WTC11 (cell line): ENCODE measurements around the gene ALS2. TPM values are rescaled to one million over a fixed set of nuclear protein-coding genes. Genes with fewer than 3 reads are reported as not detected.

Source experiments
- ATAC-seq: fragments of 200-7000 bp; cut with Tn5 transposase; 2 replicates; pipeline ENCODE4 v1.10.0; 2021; ENCODE audit warnings: mild to moderate bottlenecking, moderate library complexity
- CTCF ChIA-PET: fragments of 300-600 bp; sonication (Branson Sonifier 250); formaldehyde crosslinking; loops from one replicate; lab custom pipeline; 2021; ENCODE audit warnings: antibody characterized with exemption; lab: Charles Lee
- POLR2A ChIA-PET: fragments of 350-600 bp; sonication (Branson Sonifier 250); formaldehyde crosslinking; loops from one replicate; lab custom pipeline; 2021; ENCODE audit warnings: antibody characterized with exemption; lab: Charles Lee
- DNase-seq: peaks from one replicate; pipeline ENCODE4 v3.0.0; 2021; ENCODE audit warnings: low spot score
- H3K27ac Mint-ChIP-seq: 2 replicates; pipeline ENCODE4 v1.8.0; 2021; ENCODE audit warnings: mixed read lengths
- H3K27me3 Mint-ChIP-seq: 2 replicates; pipeline ENCODE4 v1.8.0; 2021; ENCODE audit warnings: low read depth, mild to moderate bottlenecking, moderate library complexity, mixed read lengths
- H3K36me3 Mint-ChIP-seq: 2 replicates; pipeline ENCODE4 v1.8.0; 2021; ENCODE audit warnings: mixed read lengths
- H3K4me1 Mint-ChIP-seq: 2 replicates; pipeline ENCODE4 v1.8.0; 2022; ENCODE audit warnings: mixed read lengths
- H3K4me3 Mint-ChIP-seq: 2 replicates; pipeline ENCODE4 v1.8.0; 2021; ENCODE audit warnings: mild to moderate bottlenecking, moderate library complexity, mixed read lengths
- H3K9me3 Mint-ChIP-seq: 2 replicates; pipeline ENCODE4 v1.8.0; 2021; ENCODE audit warnings: mixed read lengths
- EMX1 ChIP-seq: fragments of 250-450 bp; sonication (Bioruptor Pico); IDR thresholded peaks from 2 replicates; pipeline ENCODE4 v1.8.0; 2021; ENCODE audit warnings: mild to moderate bottlenecking
- GTF2I ChIP-seq: fragments of 250-450 bp; sonication (Bioruptor Pico); conservative IDR thresholded peaks from 2 replicates; pipeline ENCODE4 v1.4.0; 2021; ENCODE audit warnings: mild to moderate bottlenecking
- IRF2 ChIP-seq: sonication (generic); formaldehyde crosslinking; IDR thresholded peaks from 2 replicates; pipeline ENCODE4 v1.8.0; 2022; ENCODE audit warnings: low read depth, missing genetic modification reagents, borderline replicate concordance
- KAT7 ChIP-seq: sonication (generic); formaldehyde crosslinking; IDR thresholded peaks from 2 replicates; pipeline ENCODE4 v1.8.1; 2023; ENCODE audit warnings: missing genetic modification reagents, mild to moderate bottlenecking, borderline replicate concordance
- MYBL2 ChIP-seq: sonication (generic); formaldehyde crosslinking; IDR thresholded peaks from 2 replicates; pipeline ENCODE4 v1.8.1; 2023; ENCODE audit warnings: mild to moderate bottlenecking, moderate library complexity, missing genetic modification reagents
- NR2C2 ChIP-seq: sonication (generic); formaldehyde crosslinking; IDR thresholded peaks from 2 replicates; pipeline ENCODE4 v1.8.0; 2022; ENCODE audit warnings: mild to moderate bottlenecking, missing genetic modification reagents
- RORB ChIP-seq: fragments of 250-450 bp; sonication (Bioruptor Pico); IDR thresholded peaks from 2 replicates; pipeline ENCODE4 v1.9.0; 2021; ENCODE audit warnings: mild to moderate bottlenecking
- TCF7 ChIP-seq: sonication (generic); formaldehyde crosslinking; IDR thresholded peaks from 2 replicates; pipeline ENCODE4 v1.8.0; 2022; ENCODE audit warnings: mild to moderate bottlenecking, low read depth, missing genetic modification reagents, moderate library complexity
- TP53 ChIP-seq: sonication (generic); formaldehyde crosslinking; IDR thresholded peaks from 2 replicates; pipeline ENCODE4 v1.8.1; 2023; ENCODE audit warnings: mild to moderate bottlenecking, missing genetic modification reagents
- ZNF121 ChIP-seq: sonication (generic); formaldehyde crosslinking; IDR thresholded peaks from 2 replicates; pipeline ENCODE4 v1.8.0; 2023; ENCODE audit warnings: missing genetic modification reagents
- ZNF263 ChIP-seq: sonication (generic); formaldehyde crosslinking; IDR thresholded peaks from 2 replicates; pipeline ENCODE4 v1.8.1; 2022; ENCODE audit warnings: low read depth, mild to moderate bottlenecking, moderate library complexity, missing genetic modification reagents
- total RNA-seq: library from RNA; stranded (reverse); gene quantifications from 3 replicates; pipeline ENCODE4 v1.2.3, GENCODE V29; 2021
- TF ChIP-seq, protein P1 (sequence below): sonication (generic); formaldehyde crosslinking; IDR thresholded peaks from 2 replicates; pipeline ENCODE4 v1.8.0; 2023; ENCODE audit warnings: missing genetic modification reagents, mild to moderate bottlenecking, borderline replicate concordance
- TF ChIP-seq, protein P2 (sequence below): sonication (generic); formaldehyde crosslinking; IDR thresholded peaks from 2 replicates; pipeline ENCODE4 v1.8.1; 2023; ENCODE audit warnings: mild to moderate bottlenecking, moderate library complexity, missing genetic modification reagents
- TF ChIP-seq, protein P3 (sequence below): sonication (generic); formaldehyde crosslinking; IDR thresholded peaks from 2 replicates; pipeline ENCODE4 v1.8.0; 2022; ENCODE audit warnings: mild to moderate bottlenecking, missing genetic modification reagents
- TF ChIP-seq, protein P4 (sequence below): sonication (generic); formaldehyde crosslinking; IDR thresholded peaks from 2 replicates; pipeline ENCODE4 v1.8.1; 2022; ENCODE audit warnings: missing genetic modification reagents, borderline replicate concordance
- TF ChIP-seq, protein P5 (sequence below): sonication (generic); formaldehyde crosslinking; conservative IDR thresholded peaks from 2 replicates; pipeline ENCODE4 v1.8.1; 2022; ENCODE audit warnings: mild to moderate bottlenecking, missing genetic modification reagents
- TF ChIP-seq, protein P6 (sequence below): sonication (generic); formaldehyde crosslinking; IDR thresholded peaks from 2 replicates; pipeline ENCODE4 v1.8.1; 2022; ENCODE audit warnings: low read depth, missing genetic modification reagents, borderline replicate concordance
- TF ChIP-seq, protein P7 (sequence below): sonication (generic); formaldehyde crosslinking; IDR thresholded peaks from 2 replicates; pipeline ENCODE4 v1.8.0; 2022; ENCODE audit warnings: mild to moderate bottlenecking, missing genetic modification reagents
- TF ChIP-seq, protein P8 (sequence below): sonication (generic); formaldehyde crosslinking; IDR thresholded peaks from 2 replicates; pipeline ENCODE4 v1.8.1; 2023; ENCODE audit warnings: mild to moderate bottlenecking, missing genetic modification reagents, moderate library complexity

The ALS2 gene
- total RNA-seq, 1 experiment from 2014 or later: 30.5 TPM

DNA sequence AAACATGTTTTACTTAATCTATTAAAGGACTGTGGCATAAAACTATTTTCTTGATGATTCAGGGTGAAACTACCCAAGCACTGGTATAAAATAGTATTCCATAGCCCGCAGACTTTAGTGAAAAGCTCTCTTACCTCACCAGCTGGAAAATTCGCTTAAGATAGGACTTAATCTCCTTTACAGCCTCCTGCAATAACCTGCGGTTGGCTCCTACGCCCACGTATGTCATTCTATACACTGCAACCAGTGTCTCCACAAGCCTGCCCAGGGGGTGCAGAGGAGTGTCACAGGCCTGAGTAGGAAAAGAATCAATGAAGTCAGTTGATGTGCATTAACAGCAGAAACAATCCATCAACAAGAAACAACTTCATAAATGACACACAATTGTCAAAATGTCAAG lies 71.0 kb downstream of the ALS2 start:
- no peak for DNase-seq
- CTCF ChIA-PET: interaction anchor here (0.7 kb wide), 1 partner anchor 54 kb away, joined by 3 read pairs; no protein-coding TSS in a partner anchor
- Mint-ChIP-seq H3K4me3 (no peak overlapping the region), H3K36me3 (peaks cover 38% of the 10 kb centered on the region), H3K9me3 (no peaks in the 10 kb centered on the region), H3K4me1 (no peaks in the 10 kb centered on the region)
- no peak for ATAC-seq
- TF ChIP-seq, protein P1, sequence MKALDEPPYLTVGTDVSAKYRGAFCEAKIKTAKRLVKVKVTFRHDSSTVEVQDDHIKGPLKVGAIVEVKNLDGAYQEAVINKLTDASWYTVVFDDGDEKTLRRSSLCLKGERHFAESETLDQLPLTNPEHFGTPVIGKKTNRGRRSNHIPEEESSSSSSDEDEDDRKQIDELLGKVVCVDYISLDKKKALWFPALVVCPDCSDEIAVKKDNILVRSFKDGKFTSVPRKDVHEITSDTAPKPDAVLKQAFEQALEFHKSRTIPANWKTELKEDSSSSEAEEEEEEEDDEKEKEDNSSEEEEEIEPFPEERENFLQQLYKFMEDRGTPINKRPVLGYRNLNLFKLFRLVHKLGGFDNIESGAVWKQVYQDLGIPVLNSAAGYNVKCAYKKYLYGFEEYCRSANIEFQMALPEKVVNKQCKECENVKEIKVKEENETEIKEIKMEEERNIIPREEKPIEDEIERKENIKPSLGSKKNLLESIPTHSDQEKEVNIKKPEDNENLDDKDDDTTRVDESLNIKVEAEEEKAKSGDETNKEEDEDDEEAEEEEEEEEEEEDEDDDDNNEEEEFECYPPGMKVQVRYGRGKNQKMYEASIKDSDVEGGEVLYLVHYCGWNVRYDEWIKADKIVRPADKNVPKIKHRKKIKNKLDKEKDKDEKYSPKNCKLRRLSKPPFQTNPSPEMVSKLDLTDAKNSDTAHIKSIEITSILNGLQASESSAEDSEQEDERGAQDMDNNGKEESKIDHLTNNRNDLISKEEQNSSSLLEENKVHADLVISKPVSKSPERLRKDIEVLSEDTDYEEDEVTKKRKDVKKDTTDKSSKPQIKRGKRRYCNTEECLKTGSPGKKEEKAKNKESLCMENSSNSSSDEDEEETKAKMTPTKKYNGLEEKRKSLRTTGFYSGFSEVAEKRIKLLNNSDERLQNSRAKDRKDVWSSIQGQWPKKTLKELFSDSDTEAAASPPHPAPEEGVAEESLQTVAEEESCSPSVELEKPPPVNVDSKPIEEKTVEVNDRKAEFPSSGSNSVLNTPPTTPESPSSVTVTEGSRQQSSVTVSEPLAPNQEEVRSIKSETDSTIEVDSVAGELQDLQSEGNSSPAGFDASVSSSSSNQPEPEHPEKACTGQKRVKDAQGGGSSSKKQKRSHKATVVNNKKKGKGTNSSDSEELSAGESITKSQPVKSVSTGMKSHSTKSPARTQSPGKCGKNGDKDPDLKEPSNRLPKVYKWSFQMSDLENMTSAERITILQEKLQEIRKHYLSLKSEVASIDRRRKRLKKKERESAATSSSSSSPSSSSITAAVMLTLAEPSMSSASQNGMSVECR (CRISPR knock-in tag): no peak
- TF ChIP-seq, protein P2, sequence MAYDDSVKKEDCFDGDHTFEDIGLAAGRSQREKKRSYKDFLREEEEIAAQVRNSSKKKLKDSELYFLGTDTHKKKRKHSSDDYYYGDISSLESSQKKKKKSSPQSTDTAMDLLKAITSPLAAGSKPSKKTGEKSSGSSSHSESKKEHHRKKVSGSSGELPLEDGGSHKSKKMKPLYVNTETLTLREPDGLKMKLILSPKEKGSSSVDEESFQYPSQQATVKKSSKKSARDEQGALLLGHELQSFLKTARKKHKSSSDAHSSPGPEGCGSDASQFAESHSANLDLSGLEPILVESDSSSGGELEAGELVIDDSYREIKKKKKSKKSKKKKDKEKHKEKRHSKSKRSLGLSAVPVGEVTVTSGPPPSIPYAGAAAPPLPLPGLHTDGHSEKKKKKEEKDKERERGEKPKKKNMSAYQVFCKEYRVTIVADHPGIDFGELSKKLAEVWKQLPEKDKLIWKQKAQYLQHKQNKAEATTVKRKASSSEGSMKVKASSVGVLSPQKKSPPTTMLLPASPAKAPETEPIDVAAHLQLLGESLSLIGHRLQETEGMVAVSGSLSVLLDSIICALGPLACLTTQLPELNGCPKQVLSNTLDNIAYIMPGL: no peak
- no peak for TF ChIP-seq IRF2 (CRISPR knock-in tag)
- TF ChIP-seq, protein P3, sequence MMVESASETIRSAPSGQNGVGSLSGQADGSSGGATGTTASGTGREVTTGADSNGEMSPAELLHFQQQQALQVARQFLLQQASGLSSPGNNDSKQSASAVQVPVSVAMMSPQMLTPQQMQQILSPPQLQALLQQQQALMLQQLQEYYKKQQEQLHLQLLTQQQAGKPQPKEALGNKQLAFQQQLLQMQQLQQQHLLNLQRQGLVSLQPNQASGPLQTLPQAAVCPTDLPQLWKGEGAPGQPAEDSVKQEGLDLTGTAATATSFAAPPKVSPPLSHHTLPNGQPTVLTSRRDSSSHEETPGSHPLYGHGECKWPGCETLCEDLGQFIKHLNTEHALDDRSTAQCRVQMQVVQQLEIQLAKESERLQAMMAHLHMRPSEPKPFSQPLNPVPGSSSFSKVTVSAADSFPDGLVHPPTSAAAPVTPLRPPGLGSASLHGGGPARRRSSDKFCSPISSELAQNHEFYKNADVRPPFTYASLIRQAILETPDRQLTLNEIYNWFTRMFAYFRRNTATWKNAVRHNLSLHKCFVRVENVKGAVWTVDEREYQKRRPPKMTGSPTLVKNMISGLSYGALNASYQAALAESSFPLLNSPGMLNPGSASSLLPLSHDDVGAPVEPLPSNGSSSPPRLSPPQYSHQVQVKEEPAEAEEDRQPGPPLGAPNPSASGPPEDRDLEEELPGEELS (CRISPR knock-in tag): no peak
- no peak for TF ChIP-seq TP53 (CRISPR knock-in tag)
- TF ChIP-seq NR2C2 (CRISPR knock-in tag): no peak
- no peak for TF ChIP-seq MYBL2 (CRISPR knock-in tag)
- TF ChIP-seq, protein P4, sequence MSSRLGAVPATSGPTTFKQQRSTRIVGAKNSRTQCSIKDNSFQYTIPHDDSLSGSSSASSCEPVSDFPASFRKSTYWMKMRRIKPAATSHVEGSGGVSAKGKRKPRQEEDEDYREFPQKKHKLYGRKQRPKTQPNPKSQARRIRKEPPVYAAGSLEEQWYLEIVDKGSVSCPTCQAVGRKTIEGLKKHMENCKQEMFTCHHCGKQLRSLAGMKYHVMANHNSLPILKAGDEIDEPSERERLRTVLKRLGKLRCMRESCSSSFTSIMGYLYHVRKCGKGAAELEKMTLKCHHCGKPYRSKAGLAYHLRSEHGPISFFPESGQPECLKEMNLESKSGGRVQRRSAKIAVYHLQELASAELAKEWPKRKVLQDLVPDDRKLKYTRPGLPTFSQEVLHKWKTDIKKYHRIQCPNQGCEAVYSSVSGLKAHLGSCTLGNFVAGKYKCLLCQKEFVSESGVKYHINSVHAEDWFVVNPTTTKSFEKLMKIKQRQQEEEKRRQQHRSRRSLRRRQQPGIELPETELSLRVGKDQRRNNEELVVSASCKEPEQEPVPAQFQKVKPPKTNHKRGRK (CRISPR knock-in tag): no peak
- TF ChIP-seq ZNF121 (CRISPR knock-in tag): no peak
- TF ChIP-seq GTF2I: no peak
- TF ChIP-seq KAT7: no peak
- TF ChIP-seq, all 79 proteins: peak for 0
- Mint-ChIP-seq H3K27me3 (no peaks in the 10 kb centered on the region), H3K27ac (no peak overlapping the region)
- POLR2A ChIA-PET: no interaction called here

DNA sequence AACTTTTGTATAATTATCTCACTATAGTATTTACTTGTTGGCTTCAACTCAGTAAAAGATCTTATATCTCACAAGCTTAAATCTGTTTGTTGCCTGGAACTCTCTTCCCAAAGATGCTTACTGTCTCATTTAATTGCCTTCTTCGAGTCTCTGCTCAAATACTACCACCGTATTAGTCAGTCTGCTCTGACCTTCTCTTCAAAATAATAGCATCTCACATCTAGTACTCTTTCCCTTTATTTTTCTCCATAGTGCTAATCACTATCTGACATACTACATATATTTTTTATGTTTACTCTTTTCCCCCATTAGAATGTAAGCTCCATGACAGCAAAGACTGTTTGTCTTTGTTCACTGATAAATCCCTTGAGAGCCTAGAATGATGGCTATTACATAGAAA lies 71.7 kb downstream of the ALS2 start:
- DNase-seq (no peak), ATAC-seq (no peak)
- Mint-ChIP-seq H3K4me1 (no peaks in the 10 kb centered on the region), H3K36me3 (peaks cover 38% of the 10 kb centered on the region), H3K9me3 (no peaks in the 10 kb centered on the region), H3K27ac (no peak overlapping the region), H3K4me3 (no peak overlapping the region), H3K27me3 (no peaks in the 10 kb centered on the region)
- POLR2A ChIA-PET: interaction anchor here (0.6 kb wide), 1 partner anchor 11 kb away, joined by 6 read pairs; no protein-coding TSS in a partner anchor
- CTCF ChIA-PET: no interaction called here
- TF ChIP-seq EMX1 (CRISPR knock-in tag): no peak
- TF ChIP-seq TCF7 (CRISPR knock-in tag): no peak
- TF ChIP-seq, protein P5, sequence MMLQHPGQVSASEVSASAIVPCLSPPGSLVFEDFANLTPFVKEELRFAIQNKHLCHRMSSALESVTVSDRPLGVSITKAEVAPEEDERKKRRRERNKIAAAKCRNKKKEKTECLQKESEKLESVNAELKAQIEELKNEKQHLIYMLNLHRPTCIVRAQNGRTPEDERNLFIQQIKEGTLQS (CRISPR knock-in tag): no peak
- no peak for TF ChIP-seq KAT7
- TF ChIP-seq, protein P6, sequence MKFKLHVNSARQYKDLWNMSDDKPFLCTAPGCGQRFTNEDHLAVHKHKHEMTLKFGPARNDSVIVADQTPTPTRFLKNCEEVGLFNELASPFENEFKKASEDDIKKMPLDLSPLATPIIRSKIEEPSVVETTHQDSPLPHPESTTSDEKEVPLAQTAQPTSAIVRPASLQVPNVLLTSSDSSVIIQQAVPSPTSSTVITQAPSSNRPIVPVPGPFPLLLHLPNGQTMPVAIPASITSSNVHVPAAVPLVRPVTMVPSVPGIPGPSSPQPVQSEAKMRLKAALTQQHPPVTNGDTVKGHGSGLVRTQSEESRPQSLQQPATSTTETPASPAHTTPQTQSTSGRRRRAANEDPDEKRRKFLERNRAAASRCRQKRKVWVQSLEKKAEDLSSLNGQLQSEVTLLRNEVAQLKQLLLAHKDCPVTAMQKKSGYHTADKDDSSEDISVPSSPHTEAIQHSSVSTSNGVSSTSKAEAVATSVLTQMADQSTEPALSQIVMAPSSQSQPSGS (CRISPR knock-in tag): no peak
- no peak for TF ChIP-seq RORB (CRISPR knock-in tag)
- TF ChIP-seq, protein P7, sequence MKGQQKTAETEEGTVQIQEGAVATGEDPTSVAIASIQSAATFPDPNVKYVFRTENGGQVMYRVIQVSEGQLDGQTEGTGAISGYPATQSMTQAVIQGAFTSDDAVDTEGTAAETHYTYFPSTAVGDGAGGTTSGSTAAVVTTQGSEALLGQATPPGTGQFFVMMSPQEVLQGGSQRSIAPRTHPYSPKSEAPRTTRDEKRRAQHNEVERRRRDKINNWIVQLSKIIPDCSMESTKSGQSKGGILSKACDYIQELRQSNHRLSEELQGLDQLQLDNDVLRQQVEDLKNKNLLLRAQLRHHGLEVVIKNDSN (CRISPR knock-in tag): no peak
- no peak for TF ChIP-seq ZNF263 (CRISPR knock-in tag)
- TF ChIP-seq, protein P2: no peak
- TF ChIP-seq, protein P8, sequence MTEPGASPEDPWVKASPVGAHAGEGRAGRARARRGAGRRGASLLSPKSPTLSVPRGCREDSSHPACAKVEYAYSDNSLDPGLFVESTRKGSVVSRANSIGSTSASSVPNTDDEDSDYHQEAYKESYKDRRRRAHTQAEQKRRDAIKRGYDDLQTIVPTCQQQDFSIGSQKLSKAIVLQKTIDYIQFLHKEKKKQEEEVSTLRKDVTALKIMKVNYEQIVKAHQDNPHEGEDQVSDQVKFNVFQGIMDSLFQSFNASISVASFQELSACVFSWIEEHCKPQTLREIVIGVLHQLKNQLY (CRISPR knock-in tag): no peak
